ENCODE data around the gene LIPK. TPM values are rescaled to one million over a fixed set of nuclear protein-coding genes. Genes with fewer than 3 reads are reported as not detected.

The LIPK gene
- total and polyA plus RNA-seq, 9 of the 15 experiments (the other 6 are each of a cell fraction or from before 2014, with no cell fraction given) = not detected

GRCh38 chr10:88668465-88668864 is 37.6 kb upstream of the LIPK start (continued):
- TF ChIP-seq SMARCC2 (IDR thresholded peaks at IDR 0.05; ENCODE audit: low read depth) (no peak), TRIM24 (IDR thresholded peaks at IDR 0.05) (no peak), EWSR1 (IDR thresholded peaks at IDR 0.05; ENCODE audit: borderline replicate concordance, low read depth, partially characterized antibody) (no peak), NFIX (CRISPR knock-in tag; IDR thresholded peaks at IDR 0.05; ENCODE audit: low read depth) (no peak), ILK (tag; IDR thresholded peaks at IDR 0.05; ENCODE audit: borderline replicate concordance, low read depth) (no peak), ZNF121 (CRISPR knock-in tag; conservative IDR thresholded peaks at IDR 0.05) (no peak), ZNF398 (CRISPR knock-in tag; IDR thresholded peaks at IDR 0.05) (no peak)

- ATAC-seq = no peak
- intact Hi-C loops (cut with micrococcal nuclease) = no loop called here
- Histone ChIP-seq H3K4me2 (ENCODE audit: insufficient read depth, low read length) (no peak overlapping the region), H3K27ac (ENCODE audit: extremely low read depth, low read depth, low read length) (no peak overlapping the region), H2AFZ (ENCODE audit: low read depth, low read length) (no peak overlapping the region), H3K36me3 (ENCODE audit: control insufficient read depth, insufficient read depth, low read length) (no peaks in the 10 kb centered on the region), H3K9me3 (replicated peaks; ENCODE audit: control insufficient read depth, insufficient read depth, low read depth, low read length) (no peaks in the 10 kb centered on the region), H4K20me1 (replicated peaks; ENCODE audit: control insufficient read depth, insufficient read depth, low read length) (no peaks in the 10 kb centered on the region), H3K27me3 (ENCODE audit: control insufficient read depth in 2 of 2, insufficient read depth in 2 of 2, low read length in 2 of 2) (no peaks in the 10 kb centered on the region), H3K79me2 (ENCODE audit: control insufficient read depth, insufficient read depth, low read length) (no peaks in the 10 kb centered on the region), H3K4me3 (no peak overlapping the region), H3K4me1 (replicated peaks in 1 of 2; ENCODE audit: control insufficient read depth in 2 of 2, insufficient read depth in 2 of 2, low read length in 2 of 2) (no peaks in the 10 kb centered on the region), H3K9ac (ENCODE audit: insufficient read depth in 1 of 2, low read depth in 2 of 2, low read length in 2 of 2) (no peak overlapping the region), H3K9me1 (ENCODE audit: control insufficient read depth, insufficient read depth, low read length) (no peaks in the 10 kb centered on the region)
- in situ Hi-C loops (cut with MboI) = no loop called here
- TF ChIP-seq XRCC5 (IDR thresholded peaks at IDR 0.05; ENCODE audit: low read depth, low read length) = no peak
- BruUV-seq (replicated peaks) = no TSS peak
- FAIRE-seq = no peak
- POLR2A ChIA-PET = no interaction called here
- CTCF ChIA-PET (ENCODE audit: low intra/inter-chr PET ratio) = no interaction called here
- WGBS (ENCODE audit: insufficient coverage, low coverage, missing lambda C conversion rate) = 0% methylated on average over 2 of the region's 2 CpGs
- DNase-seq (ENCODE audit: extremely low read depth in 1 of 4, low spot score in 3 of 4) = no peak
Observed at GRCh38 chr10:88670497-88670896, 35.6 kb upstream of the LIPK start.

Measured in K562 (cell line).